Measurements from ENCODE around the gene TULP1. TPM values are rescaled to one million over a fixed set of nuclear protein-coding genes. Genes with fewer than 3 reads are reported as not detected.

TULP1 gene
- total RNA-seq, 1 experiment from 2014 or later = not detected

GRCh38 chr6:35512006-35512405 is 690 bp downstream of the TULP1 start:
- Histone ChIP-seq H3K14ac (ENCODE audit: insufficient read depth, low read length) (no peak overlapping the region), H3K9me3 (ENCODE audit: control insufficient read depth, low read depth, low read length) (no peaks in the 10 kb centered on the region), H4K91ac (ENCODE audit: insufficient read length, low read depth, low read length) (no peak overlapping the region), H3K4me1 (ENCODE audit: insufficient read depth, low read length) (peaks cover 6% of the 10 kb centered on the region; the same call in 1 of the 2 replicates), H3K4me2 (ENCODE audit: insufficient read depth, insufficient read length, low read length) (no peak overlapping the region), H3K23me2 (ENCODE audit: insufficient read length, low read depth, low read length, poor library complexity, severe bottlenecking) (peaks cover 3% of the 10 kb centered on the region), H4K20me1 (ENCODE audit: control insufficient read depth, insufficient read depth, insufficient read length) (no peaks in the 10 kb centered on the region), H3K18ac (ENCODE audit: insufficient read length, low read depth, low read length) (no peak overlapping the region), H3K79me2 (ENCODE audit: insufficient read depth, low read length) (no peaks in the 10 kb centered on the region), H4K5ac (ENCODE audit: insufficient read length, low read depth, low read length) (no peak overlapping the region), H3K9ac (ENCODE audit: extremely low read depth, insufficient read length, low read length) (no peak overlapping the region), H2BK12ac (ENCODE audit: insufficient read length, low read depth, low read length) (no peak overlapping the region), H3K27me3 (ENCODE audit: insufficient read depth, low read length) (no peaks in the 10 kb centered on the region; the same call in 1 of the 2 replicates), H2BK15ac (ENCODE audit: low read depth, low read length) (no peak overlapping the region), H3K27ac (ENCODE audit: insufficient read length, low read depth, low read length) (no peak overlapping the region), H2AFZ (ENCODE audit: low read length) (no peak overlapping the region), H3K23ac (ENCODE audit: insufficient read length, low read depth, low read length) (no peak overlapping the region), H2BK120ac (ENCODE audit: low read depth, low read length, poor library complexity, severe bottlenecking) (no peak overlapping the region), H2AK5ac (ENCODE audit: insufficient read length, low read length) (no peak overlapping the region), H3T11ph (ENCODE audit: low read length) (no peak overlapping the region), H3K56ac (ENCODE audit: insufficient read length, low read depth, low read length) (no peak overlapping the region), H3K79me1 (ENCODE audit: insufficient read depth, low read depth, low read length, poor library complexity, severe bottlenecking) (no peaks in the 10 kb centered on the region), H4K8ac (replicated peaks; ENCODE audit: insufficient read length, low read depth, low read length) (no peak overlapping the region), H2BK5ac (ENCODE audit: insufficient read length, low read length) (no peak overlapping the region), H2BK20ac (ENCODE audit: low read depth, low read length, poor library complexity, severe bottlenecking) (no peak overlapping the region), H3K4ac (ENCODE audit: low read depth, low read length) (no peak overlapping the region)
- Mint-ChIP-seq H3K9me3 (no peaks in the 10 kb centered on the region), H3K4me3 (peak overlapping the region in 1 of 2 experiments; percentile 71; a peak in 3 of 5 replicates), H3K27ac (no peak overlapping the region; a peak in 1 of 7 replicates), H3K4me1 (peaks cover 22 to 49% of the 10 kb centered on the region in 2 experiments), H3K27me3 (ENCODE audit: low read depth) (peaks cover 11% of the 10 kb centered on the region), H3K36me3 (ENCODE audit: insufficient read depth in 1 of 3, low read depth in 3 of 3) (no peaks in the 10 kb centered on the region)
- TF ChIP-seq CTCF (conservative IDR thresholded peaks at IDR 0.05) = no peak
- WGBS (ENCODE audit: extremely low coverage, insufficient read length, low lambda C conversion rate) = no CpG with 5 or more reads among the region's 26 CpGs
- DNase-seq = no peak
